ENCODE data around the gene NTPCR. TPM values are rescaled to one million over a fixed set of nuclear protein-coding genes. Genes with fewer than 3 reads are reported as not detected.
"Not testable (repeated sequence)": the region's sequence is repeated elsewhere in the genome, so short reads cannot be mapped to it uniquely, and the experiment has no call there.

The NTPCR gene
- 53.2 TPM for total RNA-seq
- long read RNA-seq, full-length matches to known transcripts, result 33 of 36 reads
- long read RNA-seq, partial matches to known transcripts, result 1 of 36 reads
- long read RNA-seq, other reads (novel, unspliced or antisense), result 2 of 36 reads

- ATAC-seq (peak; percentile 96), DNase-seq (ENCODE audit: missing footprints) (peak; percentile 96)
- intact Hi-C loops (cut with DNase I), result loop anchor here (2.0 to 5.0 kb wide), 2 partner anchors 146 to 318 kb away; partner anchors contain the start of genes MAP10 and SIPA1L2
Measured at GRCh38 chr1:232950197-232951176, at the start of gene NTPCR. Gene NTPCR (plus strand): TSS chr1:232950611. CDS start chr1:232950711, 100 bp downstream.

GRCh38 chr1:232900818-232901217 lies 49.6 kb upstream of the NTPCR start:
- intact Hi-C loops (cut with DNase I), result no loop called here
- DNase-seq (ENCODE audit: missing footprints) (no peak), ATAC-seq (no peak)

GRCh38 chr1:232901255-232901654 lies 49.2 kb upstream of the NTPCR start:
- intact Hi-C loops (cut with DNase I), result no loop called here
- ATAC-seq (no peak), DNase-seq (ENCODE audit: missing footprints) (no peak)

GRCh38 chr1:232902774-232903350 lies 47.5 kb upstream of the NTPCR start:
- ATAC-seq (no peak), DNase-seq (ENCODE audit: missing footprints) (no peak)
- intact Hi-C loops (cut with DNase I), result no loop called here

- ATAC-seq (no peak), DNase-seq (ENCODE audit: missing footprints) (no peak)
- intact Hi-C loops (cut with DNase I), result no loop called here
Measured at GRCh38 chr1:232904131-232904530, 46.3 kb upstream of the NTPCR start.

GRCh38 chr1:232904566-232904965 lies 45.8 kb upstream of the NTPCR start:
- no peak for ATAC-seq

GRCh38 chr1:232905331-232906034 lies 44.9 kb upstream of the NTPCR start:
- no peak for ATAC-seq
- intact Hi-C loops (cut with DNase I), result no loop called here
- no peak for DNase-seq (ENCODE audit: missing footprints)

More at GRCh38 chr1:232904566-232904965, 45.8 kb upstream of the NTPCR start:
- no peak for DNase-seq (ENCODE audit: missing footprints)
- intact Hi-C loops (cut with DNase I), result no loop called here

- no peak for ATAC-seq
- intact Hi-C loops (cut with DNase I), result no loop called here
- no peak for DNase-seq (ENCODE audit: missing footprints)
Measured at GRCh38 chr1:232906441-232906840, 44.0 kb upstream of the NTPCR start.

GRCh38 chr1:232908831-232909230 lies 41.6 kb upstream of the NTPCR start:
- ATAC-seq (no peak), DNase-seq (ENCODE audit: missing footprints) (no peak)
- intact Hi-C loops (cut with DNase I), result no loop called here

- intact Hi-C loops (cut with DNase I), result no loop called here
- ATAC-seq, result no peak
- no peak for DNase-seq (ENCODE audit: missing footprints)
Measured at GRCh38 chr1:232909752-232910151, 40.7 kb upstream of the NTPCR start.

- ATAC-seq (no peak), DNase-seq (ENCODE audit: missing footprints) (no peak)
- intact Hi-C loops (cut with DNase I), result no loop called here
Measured at GRCh38 chr1:232911027-232911599, 39.3 kb upstream of the NTPCR start.

GRCh38 chr1:232912845-232913580 lies 37.4 kb upstream of the NTPCR start:
- intact Hi-C loops (cut with DNase I), result no loop called here
- DNase-seq (ENCODE audit: missing footprints) (no peak), ATAC-seq (no peak)

- DNase-seq (ENCODE audit: missing footprints); ATAC-seq; intact Hi-C loops (cut with DNase I): not testable (repeated sequence)
Measured at GRCh38 chr1:232914271-232914670, 36.1 kb upstream of the NTPCR start.

GRCh38 chr1:232915212-232915611 lies 35.2 kb upstream of the NTPCR start:
- no peak for DNase-seq (ENCODE audit: missing footprints)
- intact Hi-C loops (cut with DNase I), result no loop called here
- no peak for ATAC-seq

GRCh38 chr1:232917053-232917452 lies 33.4 kb upstream of the NTPCR start:
- ATAC-seq (no peak), DNase-seq (ENCODE audit: missing footprints) (no peak)
- intact Hi-C loops (cut with DNase I), result no loop called here

- intact Hi-C loops (cut with DNase I), result no loop called here
- no peak for ATAC-seq
- DNase-seq (ENCODE audit: missing footprints), result no peak
Measured at GRCh38 chr1:232921381-232921780, 29.0 kb upstream of the NTPCR start.

GRCh38 chr1:232922485-232922884 lies 27.9 kb upstream of the NTPCR start:
- intact Hi-C loops (cut with DNase I), result no loop called here
- no peak for ATAC-seq
- no peak for DNase-seq (ENCODE audit: missing footprints)

GRCh38 chr1:232923739-232924386 lies 26.5 kb upstream of the NTPCR start:
- DNase-seq (ENCODE audit: missing footprints) (no peak), ATAC-seq (no peak)
- intact Hi-C loops (cut with DNase I), result no loop called here
